NCI-H748 treated with DMSO at 0.1 percent for 48 hours (cell line): ENCODE measurements around the gene CEACAM16.
"Not testable (repeated sequence)": the region's sequence is repeated elsewhere in the genome, so short reads cannot be mapped to it uniquely, and the experiment has no call there.

Source experiments
- DNase-seq: peaks from one replicate; lab custom pipeline; 2025; lab: John Stamatoyannopoulos, UW

Gene CEACAM16

GRCh38 chr19:44703336-44704078, 4.6 kb downstream of the CEACAM16 start:
- no peak for DNase-seq

DNA sequence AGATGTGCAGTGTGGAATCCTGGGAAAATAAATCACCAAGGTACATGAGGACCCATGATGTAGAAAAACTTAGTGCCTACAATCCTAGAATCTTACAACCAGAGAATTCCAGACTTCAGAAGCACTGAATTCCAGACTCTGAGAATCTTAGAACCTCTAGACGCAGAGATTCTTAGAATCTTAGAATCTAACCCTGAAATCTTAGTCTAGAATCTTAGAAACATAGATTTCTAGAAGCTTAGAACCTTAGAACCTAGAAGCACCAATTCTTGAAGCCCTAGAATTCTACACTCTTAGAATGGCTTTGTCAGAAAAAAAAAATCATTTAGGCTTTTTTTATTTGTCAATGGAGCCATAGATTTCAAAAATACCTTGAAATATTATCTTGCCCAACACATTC, 6.0 kb downstream of the CEACAM16 start:
- no peak for DNase-seq

GRCh38 chr19:44705502-44706010, 6.6 kb downstream of the CEACAM16 start:
- no peak for DNase-seq

- DNase-seq, result no peak
These were observed 7.7 kb downstream of the CEACAM16 start for GRCh38 chr19:44706506-44707236.

GRCh38 chr19:44707794-44708193, 8.8 kb downstream of the CEACAM16 start:
- DNase-seq, result no peak

DNA sequence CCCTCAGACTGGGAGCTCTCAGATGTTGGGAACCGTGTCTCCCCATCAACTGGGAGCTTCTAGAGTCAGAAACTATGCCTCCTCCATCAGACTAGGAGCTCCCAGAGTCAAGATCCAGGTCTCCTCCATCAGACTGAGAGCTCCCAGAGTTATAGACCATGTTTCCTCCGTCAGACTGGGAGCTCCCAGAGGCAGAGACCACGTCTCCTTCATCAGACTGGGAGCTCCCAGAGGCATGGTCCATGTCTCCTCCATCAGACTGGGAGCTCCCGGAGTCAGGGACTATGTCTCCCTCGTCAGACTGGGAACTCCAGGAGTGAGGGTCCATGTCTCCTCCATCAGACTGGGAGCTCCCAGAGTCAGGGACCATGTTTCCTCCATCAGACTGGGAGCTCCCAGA, 10.0 kb downstream of the CEACAM16 start:
- DNase-seq, result no peak

GRCh38 chr19:44709434-44710266, 10.7 kb downstream of the CEACAM16 start:
- DNase-seq, result not testable (repeated sequence)

GRCh38 chr19:44710483-44710882, 11.5 kb downstream of the CEACAM16 start:
- no peak for DNase-seq

- DNase-seq, result no peak
These were observed 14.0 kb downstream of the CEACAM16 start for GRCh38 chr19:44712864-44713515.

DNA sequence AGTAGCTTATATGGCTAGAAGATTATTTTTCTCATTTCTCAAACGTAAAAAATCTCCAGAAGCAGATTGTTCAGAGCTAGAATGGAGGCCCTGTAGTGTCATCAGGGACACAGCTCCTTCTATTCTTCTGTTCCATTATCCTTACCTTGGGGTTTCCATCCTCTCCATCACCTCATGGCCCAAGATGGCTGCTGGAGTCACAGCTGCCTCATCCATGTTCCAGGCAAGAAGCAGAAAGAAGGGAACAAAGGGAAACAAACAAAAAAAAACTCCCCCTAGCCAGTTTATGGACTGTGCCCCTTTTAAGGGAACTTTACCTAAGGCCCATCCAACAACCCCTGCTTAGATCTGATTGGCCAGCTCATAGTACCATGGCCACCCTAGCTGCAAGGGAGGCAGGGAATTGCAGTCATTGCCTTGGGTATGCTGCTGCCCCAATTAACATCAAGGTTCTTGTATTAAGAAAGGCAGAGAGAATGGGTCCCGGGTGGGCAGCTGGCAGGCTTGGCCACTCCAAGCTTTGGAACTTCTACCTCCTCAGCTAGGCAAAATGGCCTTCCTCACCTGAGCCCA, 15.7 kb downstream of the CEACAM16 start:
- DNase-seq, result no peak

DNA sequence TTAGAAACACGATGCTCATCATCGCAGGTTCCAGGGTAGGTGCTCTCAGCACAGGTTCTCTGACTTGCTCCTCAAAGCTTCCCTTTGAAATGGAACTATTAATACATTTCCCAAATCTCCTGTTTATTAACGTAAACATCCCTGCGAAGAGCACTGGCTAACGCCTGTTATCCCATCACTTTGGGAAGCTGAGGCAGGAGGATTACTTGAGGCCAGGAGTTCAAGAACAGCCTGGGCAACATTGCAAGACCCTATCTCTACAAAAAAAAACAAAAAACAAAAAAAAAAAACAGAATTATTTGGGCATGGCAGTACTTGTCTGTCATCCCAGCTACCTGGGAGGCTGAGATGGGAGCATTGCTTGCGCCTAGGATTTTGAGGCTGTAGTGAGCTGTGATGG, 18.7 kb downstream of the CEACAM16 start:
- DNase-seq, result no peak

DNA sequence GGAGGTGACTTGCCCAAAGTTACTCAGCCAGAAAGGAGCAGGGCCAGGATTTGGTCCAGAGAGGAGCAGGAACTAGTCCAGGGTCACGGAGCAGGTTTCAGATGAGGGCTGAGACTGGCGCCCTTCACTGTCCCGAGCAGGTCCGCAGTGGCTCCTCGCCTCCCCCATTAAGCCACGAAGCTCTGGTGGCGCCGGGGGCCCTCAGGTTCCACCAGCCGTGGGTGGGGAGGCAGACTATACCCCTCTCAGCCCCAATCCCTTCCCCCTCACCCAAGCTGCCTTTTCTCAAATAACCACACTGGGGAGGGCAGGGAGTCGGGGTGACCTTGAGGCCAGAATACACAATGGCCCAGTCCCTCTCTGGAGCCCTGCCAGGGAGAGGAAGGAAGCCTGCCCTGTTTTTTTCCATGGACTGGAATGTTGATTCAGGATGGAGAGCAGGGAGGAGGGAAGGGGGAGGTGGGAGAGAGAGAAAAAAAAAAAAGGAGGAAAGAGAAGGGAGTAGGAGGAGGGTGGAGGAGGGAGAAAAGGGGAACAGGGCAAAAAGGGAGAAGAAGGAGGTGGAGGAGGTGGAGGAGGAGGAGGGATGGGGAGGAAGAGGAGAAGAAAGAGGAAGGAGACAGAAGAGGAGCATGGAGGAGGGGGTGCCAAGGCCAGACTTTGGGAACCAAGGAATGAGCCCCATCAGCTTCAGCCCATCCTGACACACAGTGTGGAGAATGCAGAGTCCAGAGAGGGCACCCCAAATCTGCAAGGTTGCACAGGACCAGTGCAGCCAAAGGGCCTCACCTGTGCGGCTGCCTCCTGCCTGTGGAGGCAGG, 19.7 kb downstream of the CEACAM16 start:
- DNase-seq, result no peak

DNA sequence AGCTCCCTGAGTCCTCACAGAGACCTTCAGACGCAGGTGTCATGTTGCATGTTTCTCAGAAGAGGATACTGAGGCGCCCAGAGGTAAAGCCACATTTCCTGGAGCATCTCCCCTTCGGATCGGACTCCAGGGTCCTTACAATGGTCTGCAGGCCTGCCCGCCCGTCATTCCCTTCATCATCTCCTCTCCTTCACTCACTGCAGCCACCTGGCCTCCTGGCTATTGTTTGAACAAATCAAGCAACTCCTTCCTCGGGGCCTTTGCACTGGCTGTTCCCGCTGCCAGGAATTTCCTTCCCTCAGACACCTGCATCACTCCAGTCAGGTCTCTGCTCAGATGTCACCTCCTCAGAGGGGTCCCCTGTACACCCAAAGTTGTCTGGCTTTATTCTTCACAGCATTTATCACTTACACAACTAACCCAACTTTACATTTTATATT, 20.3 kb downstream of the CEACAM16 start:
- no peak for DNase-seq

DNA sequence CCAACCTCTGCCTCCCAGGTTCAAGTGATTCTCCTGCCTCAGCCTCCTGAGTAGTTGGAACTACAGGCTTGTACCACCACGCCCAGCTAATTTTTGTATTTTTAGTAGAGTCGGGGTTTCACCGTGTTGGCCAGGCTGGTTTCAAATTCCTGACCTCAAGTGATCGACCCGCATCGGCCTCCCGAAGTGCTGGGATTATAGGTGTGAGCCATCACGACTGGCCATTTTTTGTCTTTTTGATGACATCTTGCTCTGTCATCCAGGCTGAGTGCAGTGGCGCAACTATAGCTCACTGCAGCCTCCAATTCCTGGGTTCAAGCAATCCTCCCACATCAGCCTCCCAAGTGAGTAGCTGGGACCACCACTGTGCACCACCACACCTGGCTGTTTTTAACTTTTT, 21.4 kb downstream of the CEACAM16 start:
- DNase-seq, result not testable (repeated sequence)

GRCh38 chr19:44720945-44721344, 22.0 kb downstream of the CEACAM16 start:
- DNase-seq, result no peak

- DNase-seq, result not testable (repeated sequence)
These were observed 22.4 kb downstream of the CEACAM16 start for GRCh38 chr19:44721369-44721768.

DNA sequence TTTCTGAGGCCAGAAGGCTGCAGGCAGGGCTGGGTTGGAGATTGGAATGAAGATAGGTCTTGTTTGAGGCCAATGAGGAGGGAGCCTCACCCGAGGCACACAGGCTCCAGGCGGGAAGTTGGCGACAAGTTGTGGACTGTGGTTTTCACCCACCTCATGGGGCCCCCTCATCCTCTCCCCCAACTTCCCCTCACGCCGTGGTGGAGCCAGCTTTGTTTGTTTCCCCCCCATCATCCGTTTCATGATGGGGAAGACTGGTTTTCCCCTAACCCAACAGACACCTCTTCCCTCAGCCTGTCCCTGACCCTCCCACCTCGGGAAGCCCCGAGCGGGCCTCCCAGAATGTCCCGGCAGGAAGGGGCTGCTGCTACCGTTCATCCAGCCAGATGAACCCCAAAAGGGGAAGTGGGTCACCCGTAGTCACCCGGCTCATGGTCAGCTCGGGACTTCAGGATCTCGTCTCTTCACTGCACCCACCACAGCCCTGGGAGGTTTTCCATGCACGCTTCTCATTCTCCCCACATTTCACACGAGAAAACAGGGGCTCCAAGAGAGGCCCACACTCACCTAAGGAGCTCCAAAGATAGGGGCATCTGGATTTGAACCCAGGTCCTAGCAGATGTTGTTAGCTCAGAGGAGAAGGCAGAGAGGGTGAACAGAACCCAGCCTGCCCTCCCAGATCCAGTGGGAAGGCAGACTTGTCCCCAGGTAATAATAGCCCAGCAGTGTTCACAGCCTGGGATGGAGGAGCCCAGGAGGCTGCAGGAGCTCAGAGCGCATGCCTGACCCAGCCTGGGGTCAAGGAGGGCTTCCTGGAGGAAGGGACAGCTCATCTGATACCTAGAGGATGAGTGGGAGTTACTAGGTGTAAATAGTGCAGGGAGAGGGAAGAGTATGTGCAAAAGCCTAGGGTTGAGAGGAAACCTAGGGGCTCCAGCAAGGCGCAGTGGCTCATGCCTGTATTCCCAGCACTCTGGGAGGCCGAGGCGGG, 23.5 kb downstream of the CEACAM16 start:
- no peak for DNase-seq

DNA sequence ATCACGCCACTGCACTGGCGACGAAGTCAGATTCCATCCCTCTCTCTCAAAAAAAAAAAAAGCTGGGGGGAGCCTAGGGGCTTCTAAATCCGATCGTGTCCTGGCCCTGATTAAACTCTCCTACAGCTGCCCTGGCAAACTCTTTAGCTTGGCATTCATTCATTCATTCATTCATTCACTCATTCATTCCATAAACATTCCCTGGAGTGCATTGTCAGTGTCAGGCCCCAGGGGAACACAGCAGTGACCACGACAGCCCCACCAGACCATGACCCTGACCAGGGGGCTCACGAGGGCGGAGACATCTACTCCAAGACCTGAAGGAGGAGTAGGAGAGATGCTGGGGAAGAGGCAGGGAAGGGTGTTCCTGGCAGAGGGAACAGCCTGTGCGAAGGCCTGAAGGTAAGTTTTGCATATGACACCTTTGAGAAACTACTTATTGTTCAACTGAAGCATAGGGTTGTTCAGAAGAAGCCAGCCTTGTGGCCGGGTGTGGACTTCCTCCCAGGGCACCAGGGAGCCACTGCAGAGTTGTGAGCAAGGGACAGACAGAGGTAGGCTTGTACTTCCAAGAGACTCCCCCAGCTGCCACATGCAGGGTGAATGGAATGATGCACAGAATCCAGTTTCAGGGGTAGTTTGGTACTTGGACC, 24.5 kb downstream of the CEACAM16 start:
- no peak for DNase-seq

DNA sequence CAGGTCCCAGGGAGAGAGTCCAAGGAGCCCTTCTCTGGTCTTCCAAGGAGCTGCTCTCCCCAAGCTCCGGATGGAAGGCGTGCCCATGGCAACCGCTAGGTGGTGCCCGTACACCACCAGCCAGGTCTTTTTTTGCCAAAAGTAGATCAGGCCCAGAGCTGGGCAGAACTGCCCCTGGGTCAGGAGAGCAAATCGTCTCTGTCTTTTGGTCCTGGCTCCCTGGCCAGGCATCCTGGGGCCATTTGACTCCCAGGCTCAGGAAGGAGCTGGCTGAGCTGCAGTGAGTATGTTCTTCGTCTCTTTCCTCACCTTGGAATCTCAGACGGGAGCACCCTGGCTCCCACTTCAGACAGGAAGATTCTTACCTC, 25.0 kb downstream of the CEACAM16 start:
- DNase-seq, result peak; percentile 45
